HepG2 (cell line): ENCODE results near the gene EFS. TPM values are rescaled to one million over a fixed set of nuclear protein-coding genes. Genes with fewer than 3 reads are reported as not detected.

Experiments used
- AKNA ChIP-seq: sonication (generic); formaldehyde crosslinking; IDR thresholded peaks from 2 replicates; pipeline ENCODE4 v1.4.0; 2020; ENCODE audit warnings: missing genetic modification reagents, borderline replicate concordance
- DNMT1 ChIP-seq: sonication (generic); formaldehyde crosslinking; IDR thresholded peaks from 2 replicates; pipeline ENCODE4 v1.5.1; 2020; ENCODE audit warnings: mild to moderate bottlenecking, missing genetic modification reagents
- GLI4 ChIP-seq: sonication (generic); formaldehyde crosslinking; IDR thresholded peaks from 2 replicates; pipeline ENCODE4 v1.5.1; 2020; ENCODE audit warnings: missing genetic modification reagents, mild to moderate bottlenecking, moderate library complexity, borderline replicate concordance
- IRF9 ChIP-seq: sonication (generic); formaldehyde crosslinking; IDR thresholded peaks from 2 replicates; pipeline ENCODE4 v1.8.0; 2022; ENCODE audit warnings: missing genetic modification reagents, mild to moderate bottlenecking, borderline replicate concordance
- SMAD1 ChIP-seq: sonication (generic); formaldehyde crosslinking; IDR thresholded peaks from 2 replicates; pipeline ENCODE4 v1.4.0; 2020; ENCODE audit warnings: missing genetic modification reagents, low read depth, mild to moderate bottlenecking, borderline replicate concordance
- TEAD3 ChIP-seq: optimal IDR thresholded peaks from 2 replicates; pipeline ENCODE3; 2016; ENCODE audit warnings: borderline replicate concordance
- THYN1 ChIP-seq: sonication (generic); formaldehyde crosslinking; IDR thresholded peaks from 2 replicates; pipeline ENCODE4 v1.8.1; 2023; ENCODE audit warnings: low read depth, mild to moderate bottlenecking, moderate library complexity, missing genetic modification reagents, borderline replicate concordance
- ZNF101 ChIP-seq: sonication (generic); formaldehyde crosslinking; IDR thresholded peaks from 2 replicates; pipeline ENCODE4 v1.4.0; 2020; ENCODE audit warnings: mild to moderate bottlenecking, low read depth, missing genetic modification reagents, borderline replicate concordance
- ZNF264 ChIP-seq: sonication (generic); formaldehyde crosslinking; IDR thresholded peaks from 2 replicates; pipeline ENCODE4 v1.4.0; 2020; ENCODE audit warnings: missing genetic modification reagents
- ZNF275 ChIP-seq: sonication (generic); formaldehyde crosslinking; IDR thresholded peaks from 2 replicates; pipeline ENCODE4 v1.8.0; 2022; ENCODE audit warnings: missing genetic modification reagents, mild to moderate bottlenecking, inconsistent platforms, borderline replicate concordance
- ZNF678 ChIP-seq: sonication (generic); formaldehyde crosslinking; IDR thresholded peaks from 2 replicates; pipeline ENCODE4 v1.4.0; 2020; ENCODE audit warnings: mild to moderate bottlenecking, missing genetic modification reagents
- polyA plus RNA-seq, 8 experiments: library from polyadenylated mRNA; depleted of rRNA in 3 of 8; stranded (reverse) in 7 of 8; unstranded in 1 of 8; fragments of >200 nt; fragmentation: Illumina TruSeq in 4 of 8; extraction: Trizol in 4 of 8; gene quantifications; 2 replicates each; pipeline versions ENCODE4 v1.2.1 to v1.2.3, GENCODE V29; 2011 to 2016; ENCODE audit warnings: low read depth in 4 of 8, missing spikeins in 1 of 8, mixed read lengths in 1 of 8; ENCODE audit not compliant: insufficient read depth in 1 of 8
- total RNA-seq, 5 experiments: library from RNA; depleted of rRNA; stranded (reverse); fragments of >200 nt; fragmentation: Illumina TruSeq; extraction: Trizol; gene quantifications; 2 replicates each; pipeline ENCODE4 v1.2.3, GENCODE V29; 2016; ENCODE audit warnings: low read depth in 1 of 5
- TF ChIP-seq, protein P1 (sequence below): sonication (generic); formaldehyde crosslinking; IDR thresholded peaks from 2 replicates; pipeline ENCODE4 v1.5.0; 2020; ENCODE audit warnings: mild to moderate bottlenecking, missing genetic modification reagents
- TF ChIP-seq, protein P2 (sequence below): sonication (generic); formaldehyde crosslinking; IDR thresholded peaks from 2 replicates; pipeline ENCODE4 v1.4.0; 2020; ENCODE audit warnings: mild to moderate bottlenecking, missing genetic modification reagents
- TF ChIP-seq, protein P3 (sequence below): sonication (generic); formaldehyde crosslinking; IDR thresholded peaks from 2 replicates; pipeline ENCODE4 v1.9.0; 2022; ENCODE audit warnings: missing genetic modification reagents, mild to moderate bottlenecking, borderline replicate concordance

EFS gene
- total and polyA plus RNA-seq, 2 of the 13 experiments (the other 11 are each of a cell fraction or from before 2014, with no cell fraction given): not detected

GRCh38 chr14:23379366-23380196 is 14.6 kb upstream of the EFS start (continued):
- TF ChIP-seq, protein P1, sequence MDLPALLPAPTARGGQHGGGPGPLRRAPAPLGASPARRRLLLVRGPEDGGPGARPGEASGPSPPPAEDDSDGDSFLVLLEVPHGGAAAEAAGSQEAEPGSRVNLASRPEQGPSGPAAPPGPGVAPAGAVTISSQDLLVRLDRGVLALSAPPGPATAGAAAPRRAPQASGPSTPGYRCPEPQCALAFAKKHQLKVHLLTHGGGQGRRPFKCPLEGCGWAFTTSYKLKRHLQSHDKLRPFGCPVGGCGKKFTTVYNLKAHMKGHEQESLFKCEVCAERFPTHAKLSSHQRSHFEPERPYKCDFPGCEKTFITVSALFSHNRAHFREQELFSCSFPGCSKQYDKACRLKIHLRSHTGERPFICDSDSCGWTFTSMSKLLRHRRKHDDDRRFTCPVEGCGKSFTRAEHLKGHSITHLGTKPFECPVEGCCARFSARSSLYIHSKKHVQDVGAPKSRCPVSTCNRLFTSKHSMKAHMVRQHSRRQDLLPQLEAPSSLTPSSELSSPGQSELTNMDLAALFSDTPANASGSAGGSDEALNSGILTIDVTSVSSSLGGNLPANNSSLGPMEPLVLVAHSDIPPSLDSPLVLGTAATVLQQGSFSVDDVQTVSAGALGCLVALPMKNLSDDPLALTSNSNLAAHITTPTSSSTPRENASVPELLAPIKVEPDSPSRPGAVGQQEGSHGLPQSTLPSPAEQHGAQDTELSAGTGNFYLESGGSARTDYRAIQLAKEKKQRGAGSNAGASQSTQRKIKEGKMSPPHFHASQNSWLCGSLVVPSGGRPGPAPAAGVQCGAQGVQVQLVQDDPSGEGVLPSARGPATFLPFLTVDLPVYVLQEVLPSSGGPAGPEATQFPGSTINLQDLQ: no peak
- no peak for TF ChIP-seq ZNF275
- TF ChIP-seq THYN1 (CRISPR knock-in tag): no peak
- TF ChIP-seq DNMT1 (CRISPR knock-in tag): no peak
- TF ChIP-seq SMAD1 (CRISPR knock-in tag): 0 out of 2 replicates have a peak, but pooled peaks have one; percentile 31
- TF ChIP-seq, protein P2, sequence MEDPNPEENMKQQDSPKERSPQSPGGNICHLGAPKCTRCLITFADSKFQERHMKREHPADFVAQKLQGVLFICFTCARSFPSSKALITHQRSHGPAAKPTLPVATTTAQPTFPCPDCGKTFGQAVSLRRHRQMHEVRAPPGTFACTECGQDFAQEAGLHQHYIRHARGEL (CRISPR knock-in tag): no peak
- no peak for TF ChIP-seq ZNF678 (CRISPR knock-in tag)
- TF ChIP-seq GLI4 (CRISPR knock-in tag): no peak
- peak; percentile 73 for TF ChIP-seq TEAD3 (CRISPR knock-in tag)
- no peak for TF ChIP-seq ZNF101 (CRISPR knock-in tag)
- TF ChIP-seq, protein P3, sequence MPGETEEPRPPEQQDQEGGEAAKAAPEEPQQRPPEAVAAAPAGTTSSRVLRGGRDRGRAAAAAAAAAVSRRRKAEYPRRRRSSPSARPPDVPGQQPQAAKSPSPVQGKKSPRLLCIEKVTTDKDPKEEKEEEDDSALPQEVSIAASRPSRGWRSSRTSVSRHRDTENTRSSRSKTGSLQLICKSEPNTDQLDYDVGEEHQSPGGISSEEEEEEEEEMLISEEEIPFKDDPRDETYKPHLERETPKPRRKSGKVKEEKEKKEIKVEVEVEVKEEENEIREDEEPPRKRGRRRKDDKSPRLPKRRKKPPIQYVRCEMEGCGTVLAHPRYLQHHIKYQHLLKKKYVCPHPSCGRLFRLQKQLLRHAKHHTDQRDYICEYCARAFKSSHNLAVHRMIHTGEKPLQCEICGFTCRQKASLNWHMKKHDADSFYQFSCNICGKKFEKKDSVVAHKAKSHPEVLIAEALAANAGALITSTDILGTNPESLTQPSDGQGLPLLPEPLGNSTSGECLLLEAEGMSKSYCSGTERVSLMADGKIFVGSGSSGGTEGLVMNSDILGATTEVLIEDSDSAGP: no peak; the same call in none of the 2 replicates
- no peak for TF ChIP-seq ZNF264 (CRISPR knock-in tag)
- TF ChIP-seq IRF9 (CRISPR knock-in tag): no peak
- TF ChIP-seq AKNA: no peak
